COR-L47 (cell line): ENCODE measurements around the gene SEC14L1.
A peak's percentile ranks its signal among the peaks of the same experiment; 100 is the strongest.
"Not testable (repeated sequence)": the region's sequence is repeated elsewhere in the genome, so short reads cannot be mapped to it uniquely, and the experiment has no call there.

ENCODE experiments used
- DNase-seq: peaks from one replicate; lab custom pipeline; 2025; lab: John Stamatoyannopoulos, UW

SEC14L1 gene

DNA sequence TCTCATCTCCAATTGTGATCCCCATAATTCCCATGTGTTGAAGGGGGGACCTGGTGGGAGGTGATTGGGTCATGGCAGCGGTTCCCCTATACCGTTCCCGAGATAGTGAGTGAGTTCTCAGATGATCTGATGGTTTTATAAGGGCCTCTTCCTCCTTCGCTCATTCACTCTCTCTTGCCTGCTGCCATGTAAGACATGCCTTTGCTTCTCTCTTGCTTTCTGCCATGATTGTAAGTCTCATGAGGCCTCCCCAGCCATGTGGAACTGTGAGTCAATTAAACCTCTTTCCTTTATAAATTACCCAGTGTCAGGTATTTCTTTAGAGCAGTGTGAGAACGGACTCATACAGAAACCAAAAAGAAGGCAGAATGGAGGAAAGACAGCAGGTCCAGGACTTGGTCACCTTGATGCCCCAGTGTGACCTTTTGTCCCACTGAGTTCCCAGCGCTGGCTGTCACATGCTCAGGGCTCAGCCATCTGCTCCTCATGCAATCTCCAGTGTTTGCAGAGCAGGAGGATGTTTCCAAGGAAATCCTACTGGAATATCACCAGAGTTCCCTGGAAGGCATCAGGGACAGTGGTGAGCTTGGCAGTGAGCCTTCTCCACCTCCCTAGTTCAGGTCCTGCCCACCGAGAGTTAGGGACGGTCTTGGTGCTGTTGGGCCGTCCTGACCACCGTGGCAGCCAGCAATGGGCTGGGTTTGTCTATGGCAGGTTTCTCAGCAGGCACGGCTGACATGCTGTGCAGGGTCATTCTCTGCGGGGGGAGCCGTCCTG, 96.7 kb downstream of the SEC14L1 start:
- no peak for DNase-seq

DNA sequence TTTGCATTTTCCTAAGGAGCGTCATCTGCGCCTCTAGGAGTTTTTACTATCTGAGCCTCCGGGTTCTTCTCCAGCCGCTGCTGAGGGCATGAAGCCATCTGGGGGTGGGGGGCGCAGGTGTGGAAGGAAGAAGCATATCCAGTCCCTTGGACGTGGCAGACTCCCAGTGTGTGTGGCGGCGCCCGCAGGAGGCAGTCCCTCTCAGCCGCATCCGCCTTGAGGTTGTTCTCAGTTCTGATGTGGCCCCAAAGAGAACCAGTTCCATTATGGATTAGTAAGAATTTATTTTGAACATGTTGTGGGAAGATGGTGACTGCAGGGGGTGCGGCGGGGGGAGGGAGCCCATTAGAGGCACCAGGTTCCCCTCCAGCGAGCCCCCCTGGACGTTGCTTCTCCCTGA, 100.2 kb downstream of the SEC14L1 start:
- no peak for DNase-seq

DNA sequence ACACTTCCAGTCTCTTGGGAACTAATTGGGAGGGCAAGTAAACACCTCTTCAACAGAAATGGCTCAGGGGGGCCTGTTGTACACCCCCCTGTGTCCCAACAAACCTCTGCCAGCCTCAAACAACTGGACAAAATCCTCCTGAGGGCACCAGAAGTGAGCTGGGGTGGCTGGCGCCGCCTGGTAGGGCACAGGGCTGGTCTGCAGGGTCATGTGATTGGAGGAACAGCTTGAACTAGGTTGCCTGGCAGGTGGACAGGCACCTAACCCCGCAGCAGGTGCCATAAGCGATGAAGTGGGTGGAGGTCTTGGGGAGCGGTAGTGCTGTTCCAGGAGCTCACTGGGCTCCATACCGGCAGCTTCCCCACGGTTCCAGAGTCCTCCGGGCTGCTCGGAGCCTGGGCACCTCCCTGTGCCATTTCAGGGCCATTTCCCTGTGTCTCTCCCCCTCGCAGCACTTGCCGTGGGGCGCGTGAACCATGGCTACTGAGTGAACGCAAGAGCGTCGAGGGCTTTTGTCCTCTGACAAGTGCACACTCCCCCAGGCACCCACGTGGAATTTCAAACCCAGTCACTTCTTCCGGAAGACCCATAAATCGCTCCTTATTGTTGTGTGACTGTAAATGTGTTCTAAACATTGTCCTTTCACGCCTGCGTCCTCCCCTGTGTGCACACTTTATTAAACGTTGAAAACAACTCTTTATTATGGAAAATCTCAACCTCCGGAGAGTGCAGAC, 101.5 kb downstream of the SEC14L1 start:
- no peak for DNase-seq

DNA sequence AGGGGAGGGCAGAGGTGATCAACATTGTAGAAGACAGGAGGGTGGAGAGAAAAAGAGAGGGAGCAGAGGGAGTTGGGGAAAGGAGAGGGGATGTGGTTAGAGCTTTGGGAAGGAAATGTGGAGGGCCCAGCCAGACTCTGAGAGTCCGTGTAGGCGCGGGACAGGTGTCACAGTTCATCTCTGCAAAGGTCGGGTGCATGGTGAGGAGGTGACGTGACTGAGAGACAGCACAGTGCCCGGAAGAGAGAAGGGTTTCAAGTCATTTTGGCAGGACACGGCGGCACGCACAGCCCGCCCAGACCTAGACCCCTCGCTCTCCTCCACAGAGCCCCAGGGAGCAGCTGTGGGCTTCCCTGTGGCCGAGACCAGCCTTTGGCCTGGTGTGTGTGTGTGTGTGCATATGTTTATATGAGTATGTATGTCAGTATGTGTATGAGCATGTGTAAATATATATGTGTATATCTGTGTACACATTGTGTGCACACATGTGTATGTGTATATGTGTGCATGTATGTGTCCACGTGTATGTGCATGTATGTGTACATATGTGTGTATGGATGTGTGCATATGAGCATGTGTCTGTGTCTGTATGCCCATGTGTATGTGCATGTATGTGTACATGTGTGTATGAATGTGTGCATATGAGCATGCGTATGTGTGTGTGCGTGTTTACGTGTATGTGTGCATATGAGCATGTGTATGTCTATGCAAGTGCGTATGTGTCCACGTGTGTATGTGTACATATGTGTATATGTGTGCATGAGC, 104.6 kb downstream of the SEC14L1 start:
- no peak for DNase-seq

DNA sequence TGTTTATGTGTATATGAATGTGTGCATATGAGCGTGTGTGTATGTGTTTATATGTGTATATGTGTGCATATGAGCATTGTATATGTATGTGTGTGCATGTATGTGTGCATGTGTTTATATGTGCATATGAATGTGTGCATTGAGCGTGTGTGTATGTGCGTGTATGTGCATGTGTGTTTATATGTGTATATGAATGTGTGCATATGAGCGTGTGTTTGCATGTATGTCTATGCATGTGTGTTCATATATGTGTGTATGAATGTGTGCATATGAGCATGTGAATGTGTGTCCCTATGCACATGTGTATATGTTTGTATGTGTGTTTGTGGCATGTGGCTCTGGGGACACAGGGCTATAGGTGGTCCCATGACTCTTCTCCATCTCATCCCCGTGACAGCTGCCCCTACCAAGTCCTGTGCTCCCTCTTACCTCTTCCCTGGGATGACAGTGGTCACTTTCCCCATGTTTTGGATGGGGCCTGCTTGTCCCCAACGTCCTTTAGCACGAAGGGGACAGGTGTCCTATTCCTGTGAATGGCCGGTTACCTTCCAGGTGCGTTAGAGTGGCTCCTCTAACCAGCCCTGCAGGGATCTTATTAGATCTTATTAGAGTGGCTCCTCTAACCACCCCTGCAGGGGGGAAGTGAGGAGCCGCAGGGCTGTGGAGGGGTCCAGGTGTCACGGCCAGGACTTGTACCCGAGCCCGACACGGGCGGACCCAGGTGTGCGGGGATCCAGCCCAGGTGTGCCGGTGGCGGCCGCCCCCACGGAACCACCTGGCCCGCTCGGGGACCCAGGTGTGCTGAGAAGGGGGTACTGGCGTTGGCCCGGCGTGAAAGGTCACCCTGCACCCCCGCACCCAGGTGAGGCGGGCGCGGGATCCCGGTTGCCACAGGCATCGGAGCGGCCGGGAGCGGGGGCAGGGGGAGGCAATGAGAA, 105.6 kb downstream of the SEC14L1 start:
- no peak for DNase-seq

DNA sequence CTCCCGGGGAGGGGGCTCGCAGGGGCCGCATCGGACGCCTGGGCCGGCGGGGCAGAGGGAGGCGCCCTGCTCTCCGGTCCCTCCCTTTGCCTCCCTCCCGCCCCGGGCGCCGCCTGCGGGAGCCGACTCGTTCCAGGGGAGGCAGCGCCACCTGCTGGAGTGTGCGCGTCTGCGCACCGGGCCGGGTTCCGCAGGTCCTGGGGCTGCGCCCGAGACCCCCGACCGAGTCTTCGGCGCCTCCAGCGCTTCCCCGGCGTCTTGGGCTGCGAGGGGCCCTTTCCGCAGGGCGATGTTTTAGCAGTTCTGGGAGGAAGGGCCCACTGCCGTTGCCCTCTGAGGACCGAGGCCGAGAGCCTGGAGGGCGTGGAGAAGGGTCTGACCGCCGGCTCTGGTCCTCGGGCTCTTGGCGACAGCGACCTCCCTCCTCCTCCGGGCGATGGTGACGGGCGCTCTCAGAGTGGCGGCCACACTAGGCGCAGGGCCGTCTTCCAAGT, 106.3 kb downstream of the SEC14L1 start:
- DNase-seq = peak; percentile 79

DNA sequence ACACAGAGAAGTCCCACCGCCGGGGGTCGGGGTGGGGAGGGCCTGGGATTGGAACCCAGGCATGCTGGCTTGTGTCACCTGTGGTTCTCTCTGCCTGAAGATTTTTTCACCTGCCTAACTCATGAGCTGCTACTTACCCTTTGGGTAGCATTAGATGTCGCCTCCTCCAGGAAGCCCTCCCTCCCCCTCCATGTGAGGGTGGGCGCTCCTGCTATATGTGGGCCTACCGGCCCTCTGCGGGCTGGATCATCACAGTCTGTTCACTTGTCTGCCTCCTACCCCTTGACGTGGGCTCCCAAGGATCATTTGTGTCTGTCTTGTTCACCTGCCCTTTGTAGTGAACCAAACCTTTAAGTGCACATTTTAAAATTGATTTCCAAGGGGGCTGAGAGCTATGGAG, 106.8 kb downstream of the SEC14L1 start:
- DNase-seq = no peak

DNA sequence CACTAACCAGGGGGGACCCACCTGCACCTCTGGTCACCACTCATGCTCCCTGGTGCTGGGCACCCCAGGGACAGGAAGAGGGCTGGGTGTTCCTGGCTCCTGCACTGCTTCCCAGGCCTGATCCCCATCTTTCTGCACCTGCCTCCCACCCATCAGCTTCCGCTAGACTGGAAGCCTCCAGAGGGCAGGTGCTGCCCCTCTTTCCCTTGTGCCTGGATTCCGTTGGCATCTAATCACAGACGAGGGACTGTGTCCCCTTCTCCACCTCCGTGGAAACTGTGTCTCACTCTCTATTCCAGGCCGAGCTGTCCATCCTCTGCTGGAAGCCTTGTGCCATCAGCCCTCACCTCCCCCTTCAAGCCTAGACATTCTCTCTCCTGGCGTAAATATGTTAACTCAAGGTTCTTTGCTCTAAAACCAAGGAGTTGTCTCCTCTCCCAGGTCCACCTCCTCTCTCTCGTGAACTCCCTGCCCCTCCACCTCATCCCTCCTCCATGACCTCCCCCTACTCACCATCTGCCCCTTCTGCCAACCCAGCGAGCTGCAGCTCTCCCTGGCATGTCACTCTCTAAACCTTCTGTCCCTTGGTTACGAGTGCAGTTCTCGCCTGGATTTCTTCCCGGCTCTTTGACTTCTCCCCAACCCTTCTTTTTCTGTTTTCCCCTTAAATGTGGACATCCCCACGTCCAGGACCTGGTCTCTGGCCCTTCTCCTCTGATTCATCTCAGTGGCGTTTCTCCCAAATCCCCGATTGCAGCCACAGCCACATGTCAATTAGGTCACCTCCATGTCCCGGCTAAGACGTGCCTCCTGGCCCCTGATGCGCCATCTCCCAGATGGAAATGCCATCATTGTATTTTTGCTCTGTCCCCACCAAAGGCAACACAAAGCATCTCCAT, 107.7 kb downstream of the SEC14L1 start:
- DNase-seq = no peak

DNA sequence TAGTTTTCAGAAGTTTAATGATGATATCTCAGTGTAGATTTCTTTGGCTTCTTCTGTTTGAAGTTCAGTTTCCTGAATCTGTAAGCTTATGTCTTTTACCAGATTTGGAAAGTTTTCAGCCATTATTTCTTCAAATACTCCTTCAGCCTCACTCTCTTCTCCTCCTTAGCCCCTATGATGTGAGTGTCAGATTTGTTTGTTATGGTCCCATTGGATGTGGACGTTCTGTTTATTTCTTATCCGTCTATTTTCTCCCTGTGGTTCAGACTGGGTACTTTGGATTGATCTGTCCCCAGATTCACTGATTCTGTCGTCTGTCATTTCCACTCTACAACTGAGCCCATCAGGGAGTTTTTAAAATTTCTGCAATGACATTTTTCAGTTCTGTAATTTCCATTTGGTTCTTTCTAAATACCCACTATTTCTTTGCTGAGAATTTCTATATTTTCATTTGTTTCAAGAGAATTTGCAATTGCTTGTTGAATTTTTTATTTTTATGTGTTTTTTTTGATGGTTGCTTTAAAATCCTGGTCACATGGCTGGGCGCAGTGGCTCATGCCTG, 110.9 kb downstream of the SEC14L1 start:
- no peak for DNase-seq

DNA sequence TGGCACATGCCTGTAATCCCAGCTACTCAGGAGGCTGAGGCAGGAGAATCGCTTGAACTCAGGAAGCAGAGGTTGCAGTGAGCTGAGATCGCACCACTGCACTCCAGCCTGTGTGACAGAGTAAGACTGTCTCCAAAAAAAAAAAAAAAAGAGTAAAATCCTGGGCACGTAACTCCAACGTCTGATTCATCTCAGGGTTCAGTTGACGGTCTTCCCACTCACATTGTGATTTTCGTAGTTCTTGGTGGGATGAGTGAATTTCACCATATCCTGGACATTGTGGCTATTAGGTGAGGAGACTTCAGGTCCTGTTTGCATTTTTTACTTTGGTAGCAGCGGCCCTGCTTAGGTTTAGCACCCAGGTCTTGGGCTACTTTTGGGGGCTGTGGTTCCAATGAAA, 111.5 kb downstream of the SEC14L1 start:
- not testable (repeated sequence) for DNase-seq

DNA sequence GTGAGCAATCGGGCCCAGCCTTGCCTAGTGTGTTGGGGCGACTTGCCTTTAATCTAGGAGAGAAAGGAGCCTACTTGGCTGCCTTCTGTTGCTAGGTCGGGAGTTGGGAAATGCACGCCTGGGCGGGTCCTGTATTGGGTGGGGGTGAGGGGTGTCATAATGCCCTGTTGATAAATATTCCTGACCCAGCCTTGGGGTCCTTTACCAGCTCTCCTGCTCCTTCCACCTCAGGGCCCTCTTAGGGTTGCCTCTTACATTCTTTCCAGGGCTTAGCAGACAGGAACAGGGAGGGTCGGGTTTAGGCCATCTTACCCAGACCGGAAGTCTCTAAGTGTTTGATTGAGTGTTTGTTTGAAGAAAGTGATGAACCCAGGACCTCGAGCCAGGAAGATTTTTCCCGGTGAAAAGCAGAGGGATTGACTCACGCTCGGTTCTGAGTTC, 112.9 kb downstream of the SEC14L1 start:
- no peak for DNase-seq

DNA sequence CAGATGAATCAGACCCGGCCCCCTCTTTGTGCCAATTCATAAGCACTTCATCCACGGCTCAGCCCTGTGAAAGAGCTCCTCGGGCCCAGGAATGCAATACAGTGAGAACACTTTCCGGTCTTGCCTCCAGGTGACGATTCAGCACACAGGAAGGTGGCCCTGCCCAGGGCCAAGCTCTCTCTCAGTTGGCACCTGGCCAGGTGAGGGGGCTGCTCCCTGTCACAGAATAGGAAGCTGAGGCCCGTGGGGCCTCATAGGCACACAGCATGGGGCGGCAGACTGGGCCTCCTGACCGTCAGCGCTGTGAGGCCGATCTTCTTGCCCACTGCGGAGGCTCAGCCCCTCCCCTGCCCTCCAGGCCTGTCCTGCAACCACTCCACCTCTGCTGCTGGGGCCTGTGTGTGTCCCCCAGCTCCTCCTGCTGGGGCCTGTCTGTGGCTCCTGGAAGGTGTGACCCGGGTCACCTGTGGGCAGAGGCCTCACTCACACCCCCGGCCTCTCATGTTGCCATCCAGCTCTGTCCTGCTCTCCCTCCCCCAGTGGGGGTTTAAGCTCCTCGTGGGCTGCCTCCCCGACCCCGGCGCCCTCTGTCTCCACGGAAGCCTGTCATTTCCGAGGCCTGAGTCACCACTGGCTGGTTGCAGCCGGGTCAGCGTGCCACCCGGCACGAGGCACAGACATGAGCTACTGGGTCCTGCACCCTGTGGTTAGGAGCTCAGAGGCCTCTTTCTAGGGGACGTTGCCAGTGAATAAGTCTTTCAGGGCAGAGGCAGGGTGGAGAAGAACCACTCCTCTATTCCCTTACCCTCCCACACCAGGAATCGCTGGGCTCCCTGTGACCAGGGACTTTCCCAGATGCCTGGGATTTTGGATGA, 114.4 kb downstream of the SEC14L1 start:
- DNase-seq = no peak

DNA sequence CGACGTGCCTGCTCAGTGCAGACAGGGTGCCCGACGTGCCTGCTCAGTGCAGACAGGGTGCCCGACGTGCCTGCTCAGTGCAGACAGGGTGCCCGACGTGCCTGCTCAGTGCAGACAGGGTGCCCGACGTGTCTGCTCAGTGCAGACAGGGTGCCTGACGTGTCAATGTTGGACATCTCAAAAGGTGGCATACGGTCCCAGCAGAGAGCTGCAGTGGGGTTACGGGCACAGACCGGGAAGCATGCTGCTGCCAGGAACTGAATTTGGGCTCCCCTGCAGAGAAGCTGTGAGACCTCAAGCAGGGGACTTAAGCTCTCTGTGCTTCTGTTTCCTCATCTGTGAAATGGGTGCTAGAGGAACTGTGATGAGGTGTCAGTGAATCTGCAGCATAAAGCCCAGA, 115.2 kb downstream of the SEC14L1 start:
- not testable (repeated sequence) for DNase-seq

DNA sequence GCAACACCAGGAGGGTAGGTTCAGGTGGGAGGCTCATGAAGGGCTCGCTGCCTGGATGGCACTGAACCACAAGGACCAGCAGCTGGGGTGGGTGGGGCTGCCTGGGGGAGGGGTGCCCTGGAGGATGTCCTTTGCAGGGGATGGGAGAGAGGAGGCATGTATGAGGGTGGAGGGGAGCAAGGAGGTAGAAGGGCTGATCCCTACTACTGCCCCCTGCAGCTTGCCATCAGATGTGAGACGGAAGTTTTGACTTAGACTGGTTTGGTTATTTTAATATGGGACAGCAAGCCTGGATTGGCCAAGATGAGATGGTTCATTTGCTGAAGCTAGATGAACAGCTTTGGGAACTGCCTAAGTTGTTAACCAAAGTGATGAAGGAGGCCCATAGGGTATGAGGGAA, 115.9 kb downstream of the SEC14L1 start:
- no peak for DNase-seq

DNA sequence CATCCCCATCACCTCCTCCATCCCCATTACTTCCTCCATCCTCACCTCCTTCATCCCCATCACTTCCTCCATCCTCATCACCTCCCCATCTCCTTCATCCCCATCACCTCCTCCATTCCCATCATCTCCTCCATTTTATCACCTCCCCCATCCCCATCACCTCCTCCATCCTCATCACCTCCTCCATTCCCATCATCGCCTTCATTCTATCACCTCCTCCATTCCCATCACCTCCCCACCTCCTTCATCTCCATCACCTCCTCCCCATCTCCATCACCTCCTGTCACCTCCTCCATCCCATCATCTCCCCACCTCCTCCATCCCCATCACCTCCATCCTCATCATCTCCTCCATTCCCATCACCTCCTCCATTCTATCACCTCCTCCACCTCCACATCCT, 116.4 kb downstream of the SEC14L1 start:
- DNase-seq = no peak

DNA sequence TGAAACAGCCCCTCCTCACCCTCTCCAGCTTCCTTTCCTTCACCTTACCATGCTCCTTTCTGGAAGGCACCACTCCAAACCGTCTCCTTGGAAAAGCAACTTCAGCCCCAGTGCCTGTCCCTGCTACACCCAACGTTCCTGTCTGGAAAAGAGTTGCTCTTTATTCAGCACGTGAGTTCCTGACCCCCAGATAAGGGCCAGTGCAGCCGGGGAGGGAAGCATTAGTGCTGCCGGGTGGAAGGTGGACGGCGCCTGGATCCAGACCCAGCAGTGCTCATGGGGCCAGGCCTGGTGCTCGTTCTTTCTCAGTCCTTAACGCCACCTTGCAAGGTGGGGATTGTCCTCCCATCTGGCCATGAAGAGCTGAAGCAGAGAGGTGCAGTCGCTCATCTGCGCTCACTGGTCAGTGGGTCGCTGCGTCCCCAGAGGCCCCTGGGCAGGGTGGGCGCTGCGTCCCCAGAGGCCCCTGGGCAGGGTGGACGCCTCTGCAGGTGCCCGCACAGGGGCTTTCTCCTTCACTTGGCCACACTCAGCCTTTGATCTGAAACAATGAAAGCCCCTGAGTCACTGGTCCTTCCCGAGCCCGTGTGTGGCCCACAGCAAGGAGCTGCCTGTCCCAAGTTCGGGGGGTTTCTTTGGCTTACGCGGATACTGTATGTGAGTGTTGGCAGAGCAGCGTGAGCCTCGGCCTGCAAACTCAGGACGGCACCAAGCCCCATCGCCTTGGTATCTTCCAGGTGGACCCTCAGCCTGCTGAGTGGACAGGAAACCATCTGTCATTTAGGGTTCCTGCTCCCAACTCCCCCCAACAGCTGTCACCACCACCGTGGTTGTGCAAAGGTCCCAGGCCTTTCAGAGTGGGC, 117.1 kb downstream of the SEC14L1 start:
- no peak for DNase-seq

DNA sequence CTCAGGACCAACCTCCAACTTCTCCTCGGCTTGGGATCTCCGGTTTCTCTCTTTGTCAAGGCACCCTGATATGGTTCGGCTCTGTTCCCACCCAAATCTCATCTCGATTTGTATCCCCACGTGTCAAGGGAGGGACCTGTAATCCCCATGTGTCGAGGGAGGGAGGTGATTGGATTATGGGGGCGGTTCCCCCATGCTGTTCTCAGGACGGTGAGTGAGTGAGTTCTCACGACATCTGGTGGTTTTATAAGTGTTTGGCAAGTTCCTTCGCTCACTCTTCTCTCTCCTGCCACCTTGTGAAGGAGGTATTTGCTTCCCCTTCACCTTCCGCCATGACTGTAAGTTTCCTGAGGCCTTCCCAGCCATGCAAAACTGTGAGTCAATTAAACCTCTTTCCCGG, 117.9 kb downstream of the SEC14L1 start:
- no peak for DNase-seq

DNA sequence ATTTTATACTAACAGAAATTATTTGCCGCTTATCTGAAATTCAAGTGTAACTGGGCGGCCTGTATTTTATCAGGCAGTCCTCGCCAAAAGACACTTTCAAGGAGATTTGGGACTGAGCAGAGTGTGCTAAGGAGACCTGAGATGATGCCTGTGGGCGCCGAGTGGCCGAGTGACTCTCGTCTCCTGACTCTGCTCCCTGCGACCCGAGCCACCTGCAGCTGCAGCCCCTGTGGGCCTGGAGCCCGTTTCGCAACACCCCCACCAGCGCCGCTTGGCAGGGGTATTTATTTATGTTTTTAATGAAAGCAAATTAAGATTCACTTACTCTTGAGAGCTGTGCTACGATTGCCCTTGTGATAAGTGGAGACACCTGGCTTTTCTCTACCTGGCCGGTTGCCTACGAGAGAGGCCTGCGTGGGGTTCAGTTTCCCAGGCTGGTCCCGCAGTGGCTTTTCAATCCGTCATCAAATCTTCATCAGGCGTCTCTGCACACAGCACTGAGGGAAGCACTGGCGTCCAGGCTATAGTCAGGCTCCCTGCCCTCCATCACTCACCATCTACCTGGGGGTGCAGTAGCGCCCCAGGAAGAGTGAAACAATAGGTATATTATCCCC, 124.0 kb downstream of the SEC14L1 start:
- DNase-seq = peak; percentile 74
